Measurements from ENCODE around the gene MATK.

Gene MATK

DNA sequence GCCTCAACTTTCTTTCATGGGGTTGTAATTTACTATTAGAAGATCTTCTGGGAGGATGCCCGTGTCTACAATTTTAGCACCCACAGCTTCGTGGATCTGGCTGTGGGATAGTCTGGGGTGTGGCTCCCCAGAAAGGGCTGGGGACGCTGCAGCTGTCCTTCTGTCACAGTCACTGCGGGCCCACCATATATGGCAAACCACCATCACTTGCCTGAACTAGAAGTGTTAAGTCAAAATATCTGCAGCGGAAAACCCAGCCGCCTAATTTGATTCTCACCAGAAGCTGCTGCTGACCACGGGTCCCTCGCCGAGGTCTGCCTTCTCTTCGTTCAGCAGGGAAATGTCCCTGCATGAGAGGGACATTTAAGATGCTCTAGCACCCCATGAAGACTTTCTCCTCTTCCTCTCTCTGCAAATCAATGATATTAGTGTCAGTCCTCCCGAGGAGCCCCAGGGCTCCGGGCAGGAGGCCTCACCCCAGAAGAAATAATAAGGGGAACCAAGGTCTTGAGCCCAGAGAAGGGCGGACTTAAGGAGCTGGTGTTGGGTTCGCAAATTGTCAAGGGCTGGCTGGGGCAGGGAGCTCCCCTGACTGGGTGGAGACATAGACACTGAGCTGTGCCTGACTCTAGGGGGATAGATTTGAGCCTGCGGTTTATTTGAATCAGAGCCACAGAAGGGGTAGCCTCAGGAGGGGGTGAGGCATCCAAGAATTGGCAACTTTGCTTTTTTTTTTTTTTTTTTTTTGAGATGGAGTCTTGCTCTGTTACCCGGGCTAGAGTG, 3.0 kb upstream of the MATK start:
- no peak for DNase-seq

DNA sequence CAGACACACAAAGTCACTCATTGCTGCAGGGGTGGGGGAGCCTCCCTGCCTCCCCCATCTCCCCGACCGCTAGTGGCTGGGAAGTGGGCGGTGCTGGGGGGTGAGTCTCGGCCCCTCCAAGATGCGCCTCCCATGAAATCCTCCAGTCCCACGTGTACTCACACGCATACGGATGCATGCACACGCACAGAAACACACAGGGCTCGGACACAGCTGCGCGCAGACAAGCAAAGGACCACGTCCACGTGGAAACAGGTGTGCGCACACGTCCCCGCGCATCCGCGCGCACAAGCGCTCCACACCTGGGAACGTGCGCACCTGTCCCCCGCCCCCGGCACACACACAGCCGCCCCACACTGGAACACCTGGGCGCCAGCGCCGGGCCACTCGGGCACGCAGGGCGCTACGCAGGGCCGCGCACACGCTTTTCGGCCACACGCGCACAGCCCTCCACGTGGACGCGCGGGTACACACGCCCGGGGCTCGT, 687 bp downstream of the MATK start:
- no peak for DNase-seq

- no peak for DNase-seq
These were observed 1.4 kb downstream of the MATK start for GRCh38 chr19:3784607-3785450.

- no peak for DNase-seq
These were observed 2.3 kb downstream of the MATK start for GRCh38 chr19:3783660-3784584.

- DNase-seq: no peak
These were observed 3.3 kb downstream of the MATK start for GRCh38 chr19:3782903-3783302.

DNA sequence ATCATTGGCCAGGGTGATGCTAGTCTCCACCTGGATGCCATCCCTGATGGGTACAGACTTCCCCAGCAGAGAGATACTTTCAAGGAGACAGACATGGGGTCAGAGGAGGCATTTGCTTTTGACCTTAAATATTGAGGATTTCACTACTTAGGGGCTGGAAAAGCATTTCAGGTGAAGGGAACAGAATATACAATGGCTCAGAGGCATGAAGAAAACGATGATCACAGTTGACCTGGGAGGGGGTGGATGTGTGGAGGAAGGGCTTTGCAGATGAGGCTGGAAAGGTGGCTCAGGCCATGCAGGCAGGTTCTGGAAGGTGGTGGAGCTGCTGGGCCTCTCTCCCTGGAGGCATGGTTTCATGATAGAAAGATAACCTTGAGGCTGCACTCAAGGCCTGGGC, 3.9 kb downstream of the MATK start:
- no peak for DNase-seq

- DNase-seq: no peak
These were observed 4.6 kb downstream of the MATK start for GRCh38 chr19:3781603-3782002.

GRCh38 chr19:3780786-3781304, 5.3 kb downstream of the MATK start:
- DNase-seq: no peak

GRCh38 chr19:3778899-3779723, 7.1 kb downstream of the MATK start:
- no peak for DNase-seq

GRCh38 chr19:3778104-3778867, 7.9 kb downstream of the MATK start:
- DNase-seq: no peak

DNA sequence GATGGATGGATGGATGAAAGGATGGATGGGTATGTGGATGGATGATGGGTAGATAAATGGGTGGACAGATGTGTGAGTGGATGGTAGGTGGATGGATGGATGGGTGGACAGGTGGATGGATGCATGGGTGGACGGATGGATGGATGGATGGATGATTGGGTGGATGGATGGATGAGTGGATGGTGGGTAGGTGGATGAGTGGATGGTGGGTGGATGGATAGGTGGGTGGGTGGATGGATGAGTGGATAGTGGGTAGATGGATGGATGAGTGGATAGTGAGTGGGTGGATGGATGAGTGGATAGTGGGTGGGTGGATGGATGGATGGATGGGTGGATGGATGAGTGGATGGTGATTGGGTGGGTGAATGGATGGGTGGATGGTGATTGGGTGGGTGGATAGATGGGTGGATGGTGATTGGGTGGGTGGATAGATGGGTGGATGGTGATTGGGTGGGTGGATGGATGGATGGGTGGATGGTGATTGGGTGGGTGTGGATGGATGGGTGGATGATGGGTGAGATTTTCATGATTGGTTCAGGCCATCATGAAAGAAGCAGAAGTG, 9.6 kb downstream of the MATK start:
- DNase-seq: no peak

GRCh38 chr19:3775831-3776230, 10.3 kb downstream of the MATK start:
- DNase-seq: no peak

- DNase-seq: no peak
These were observed 10.8 kb downstream of the MATK start for GRCh38 chr19:3775374-3775711.

DNA sequence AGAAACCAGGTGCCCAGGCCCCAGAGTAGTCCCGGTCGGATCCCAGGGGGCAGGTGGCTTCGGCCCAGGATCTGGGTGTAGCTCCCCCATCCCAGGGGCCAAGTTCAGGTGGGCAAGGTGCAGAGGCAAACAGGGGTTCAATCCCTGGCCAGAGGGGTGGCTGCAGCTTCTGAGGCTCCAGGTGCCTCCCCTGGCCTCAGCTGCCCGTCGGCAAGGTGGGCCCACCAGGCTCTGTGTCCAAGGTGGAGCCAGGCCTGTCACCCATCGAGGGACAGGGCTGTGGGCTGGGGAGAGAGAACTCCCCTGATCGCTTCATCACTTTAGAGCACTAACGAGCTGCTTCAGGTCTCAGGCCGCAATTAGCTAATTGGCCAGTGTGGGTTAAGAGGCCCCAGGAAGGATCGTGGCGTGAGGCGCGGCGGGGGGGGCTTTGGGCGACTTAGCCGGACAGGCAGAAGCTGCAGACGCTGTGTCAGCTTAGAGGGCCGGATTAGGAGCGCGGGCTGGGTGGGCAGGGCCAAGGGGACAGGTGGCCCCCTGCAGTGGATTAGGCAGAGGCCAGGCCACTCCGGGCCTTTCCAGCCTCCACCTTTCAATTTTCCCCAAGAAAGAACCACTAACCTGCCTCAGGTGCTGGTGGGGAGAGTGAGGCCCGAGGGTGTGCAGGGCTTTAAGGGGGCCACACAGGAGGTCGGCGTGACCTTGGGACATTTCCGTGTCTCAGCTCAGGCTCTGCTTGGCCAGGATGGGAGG, 11.4 kb downstream of the MATK start:
- no peak for DNase-seq

- DNase-seq: no peak
These were observed 12.2 kb downstream of the MATK start for GRCh38 chr19:3773814-3774515.

DNA sequence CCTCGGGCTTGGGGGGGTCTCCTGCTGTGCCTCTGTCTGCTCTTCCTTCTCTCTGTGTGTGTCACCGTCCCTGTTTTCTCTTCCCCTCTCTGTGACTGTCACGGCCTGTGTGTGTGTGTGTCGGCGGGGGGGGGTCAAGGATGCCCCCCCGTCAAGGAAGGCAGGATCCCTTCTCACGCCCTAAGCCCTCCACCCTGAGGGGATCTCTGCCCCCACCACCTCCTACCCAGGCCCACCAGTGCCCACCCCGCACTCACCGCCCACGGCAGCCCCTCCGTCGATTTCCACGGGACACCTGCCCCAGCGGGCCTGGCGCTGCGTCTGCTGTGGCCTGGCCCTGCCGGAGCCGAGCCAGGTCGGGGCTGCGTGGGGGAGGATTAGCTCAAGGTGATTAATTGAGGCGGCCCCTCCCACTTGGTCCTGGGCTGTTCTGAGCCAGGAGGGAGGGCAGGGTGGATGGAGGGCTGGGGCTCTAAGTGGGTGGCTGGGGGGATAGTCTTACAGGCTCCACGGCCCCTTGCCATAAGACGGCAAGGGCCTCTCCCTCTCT, 14.2 kb downstream of the MATK start, which contains the start of gene RAX2:
TSS of gene RAX2 (minus strand) at position 323 of the 550 bp plus-strand sequence. CDS start 486 bp downstream, outside the sequence.
- DNase-seq: no peak

GRCh38 chr19:3771000-3771905, 14.9 kb downstream of the MATK start:
- DNase-seq: no peak
